Nephron progenitor cell (in vitro differentiated cells): ENCODE results near the gene DUS2.

ENCODE experiments used
- DNase-seq: peaks from one replicate; pipeline ENCODE4 v3.0.0; 2021
- H3K27ac Mint-ChIP-seq: 2 replicates; pipeline ENCODE4 v1.8.0; 2021; ENCODE audit warnings: mild to moderate bottlenecking, moderate library complexity, mixed read lengths
- H3K27me3 Mint-ChIP-seq: 2 replicates; pipeline ENCODE4 v1.8.0; 2021; ENCODE audit warnings: mild to moderate bottlenecking, low read depth, mixed read lengths; ENCODE audit not compliant: poor library complexity
- H3K36me3 Mint-ChIP-seq: 2 replicates; pipeline ENCODE4 v1.8.0; 2021; ENCODE audit warnings: low read depth, mixed read lengths
- H3K4me1 Mint-ChIP-seq: 2 replicates; pipeline ENCODE4 v1.8.0; 2021; ENCODE audit warnings: mixed read lengths
- H3K4me3 Mint-ChIP-seq: 2 replicates; pipeline ENCODE4 v1.8.0; 2021; ENCODE audit warnings: mild to moderate bottlenecking, moderate library complexity, mixed read lengths
- H3K9me3 Mint-ChIP-seq: 2 replicates; pipeline ENCODE4 v1.8.0; 2021; ENCODE audit warnings: mild to moderate bottlenecking, moderate library complexity, mixed read lengths
- TF ChIP-seq, protein P1 (sequence below): fragments of 200-600 bp; sonication (generic); IDR thresholded peaks from 2 replicates; pipeline ENCODE4 v1.5.0; 2021; ENCODE audit warnings: antibody characterized with exemption

Gene DUS2

GRCh38 chr16:68070249-68070730, 47.2 kb downstream of the DUS2 start:
- Mint-ChIP-seq H3K27ac (no peak overlapping the region), H3K9me3 (no peaks in the 10 kb centered on the region), H3K36me3 (peaks cover 47% of the 10 kb centered on the region), H3K4me1 (peaks cover 25% of the 10 kb centered on the region), H3K4me3 (no peak overlapping the region), H3K27me3 (peaks cover 6% of the 10 kb centered on the region)
- no peak for DNase-seq
- TF ChIP-seq, protein P1, sequence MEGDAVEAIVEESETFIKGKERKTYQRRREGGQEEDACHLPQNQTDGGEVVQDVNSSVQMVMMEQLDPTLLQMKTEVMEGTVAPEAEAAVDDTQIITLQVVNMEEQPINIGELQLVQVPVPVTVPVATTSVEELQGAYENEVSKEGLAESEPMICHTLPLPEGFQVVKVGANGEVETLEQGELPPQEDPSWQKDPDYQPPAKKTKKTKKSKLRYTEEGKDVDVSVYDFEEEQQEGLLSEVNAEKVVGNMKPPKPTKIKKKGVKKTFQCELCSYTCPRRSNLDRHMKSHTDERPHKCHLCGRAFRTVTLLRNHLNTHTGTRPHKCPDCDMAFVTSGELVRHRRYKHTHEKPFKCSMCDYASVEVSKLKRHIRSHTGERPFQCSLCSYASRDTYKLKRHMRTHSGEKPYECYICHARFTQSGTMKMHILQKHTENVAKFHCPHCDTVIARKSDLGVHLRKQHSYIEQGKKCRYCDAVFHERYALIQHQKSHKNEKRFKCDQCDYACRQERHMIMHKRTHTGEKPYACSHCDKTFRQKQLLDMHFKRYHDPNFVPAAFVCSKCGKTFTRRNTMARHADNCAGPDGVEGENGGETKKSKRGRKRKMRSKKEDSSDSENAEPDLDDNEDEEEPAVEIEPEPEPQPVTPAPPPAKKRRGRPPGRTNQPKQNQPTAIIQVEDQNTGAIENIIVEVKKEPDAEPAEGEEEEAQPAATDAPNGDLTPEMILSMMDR = no peak

DNA sequence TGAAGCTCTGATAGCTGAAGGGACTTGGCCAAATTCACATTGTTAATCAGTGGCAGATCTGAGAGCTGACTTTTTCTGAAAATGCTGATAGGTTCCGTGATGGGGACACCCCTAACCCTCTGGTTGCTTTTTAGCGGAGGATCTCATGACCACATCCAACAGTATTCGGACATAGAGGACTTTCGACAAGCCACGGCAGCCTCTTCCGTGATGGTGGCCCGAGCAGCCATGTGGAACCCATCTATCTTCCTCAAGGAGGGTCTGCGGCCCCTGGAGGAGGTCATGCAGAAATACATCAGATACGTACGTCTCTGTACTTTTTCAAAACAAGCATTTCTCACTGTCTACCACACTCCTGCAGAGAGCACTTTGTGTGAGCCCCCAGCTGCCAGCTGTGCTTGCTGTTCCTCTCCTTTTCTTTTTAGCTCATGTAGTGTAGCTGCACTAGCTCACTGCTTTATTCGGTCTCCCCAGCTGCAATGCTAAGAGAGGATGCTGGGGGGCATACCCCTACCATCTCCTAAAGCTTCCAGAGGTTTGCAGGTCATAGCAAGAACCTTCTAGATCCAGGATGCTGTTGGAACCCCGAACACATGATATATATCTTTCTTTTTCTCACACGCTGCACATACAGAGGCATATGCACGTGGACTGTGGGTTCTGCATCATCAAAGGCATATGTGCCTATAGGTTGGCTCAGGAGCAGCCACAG, 47.9 kb downstream of the DUS2 start:
- TF ChIP-seq, protein P1 = no peak
- Mint-ChIP-seq H3K4me1 (peaks cover 27% of the 10 kb centered on the region), H3K4me3 (no peak overlapping the region), H3K27me3 (peaks cover 5% of the 10 kb centered on the region), H3K36me3 (peaks cover 51% of the 10 kb centered on the region), H3K9me3 (no peaks in the 10 kb centered on the region), H3K27ac (peak overlapping the region; percentile 75)
- no peak for DNase-seq

- H3K27me3 Mint-ChIP-seq = peaks cover 3% of the 10 kb centered on the region
- peaks cover 27% of the 10 kb centered on the region for H3K4me1 Mint-ChIP-seq
Measured at GRCh38 chr16:68071518-68071901, 48.4 kb downstream of the DUS2 start.

DNA sequence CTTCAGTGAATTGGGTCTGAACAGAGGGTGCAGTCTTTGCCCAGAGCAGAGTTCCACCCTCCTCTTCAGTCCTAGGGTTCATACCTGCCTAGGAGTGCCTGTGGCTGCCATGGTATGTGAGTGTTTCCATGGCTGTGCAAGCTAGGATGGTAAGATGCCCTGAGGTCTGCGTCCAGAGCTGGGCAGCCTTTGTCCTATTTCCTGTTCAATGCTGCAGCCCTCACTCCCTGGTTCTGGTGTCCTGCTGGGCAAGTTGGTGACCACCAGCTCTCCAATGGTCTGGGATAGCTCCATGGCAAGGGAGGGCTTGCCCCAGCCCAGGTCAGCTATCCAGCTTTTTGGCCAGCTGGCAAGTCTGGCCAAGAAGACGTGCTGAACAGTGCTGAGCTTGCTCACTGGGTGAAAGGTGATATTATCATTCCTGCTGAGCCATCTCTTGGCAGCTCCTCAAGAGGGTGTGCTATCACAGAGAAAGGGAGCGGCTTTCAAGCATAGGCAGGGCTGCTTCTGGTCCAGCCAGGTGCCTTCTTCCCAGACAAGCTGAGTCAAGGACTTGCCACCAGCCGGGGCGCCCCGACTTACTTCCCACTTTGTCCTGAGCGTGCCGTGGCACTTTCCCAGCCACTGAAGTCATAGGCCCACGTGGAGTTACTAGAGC, 49.1 kb downstream of the DUS2 start:
- no peak overlapping the region for H3K4me3 Mint-ChIP-seq
- DNase-seq = no peak
- TF ChIP-seq, protein P1 = no peak

More at GRCh38 chr16:68071518-68071901, 48.4 kb downstream of the DUS2 start:
- TF ChIP-seq, protein P1 = no peak
- Mint-ChIP-seq H3K36me3 (peaks cover 57% of the 10 kb centered on the region), H3K9me3 (no peaks in the 10 kb centered on the region), H3K27ac (no peak overlapping the region), H3K4me3 (no peak overlapping the region)
- no peak for DNase-seq

DNA sequence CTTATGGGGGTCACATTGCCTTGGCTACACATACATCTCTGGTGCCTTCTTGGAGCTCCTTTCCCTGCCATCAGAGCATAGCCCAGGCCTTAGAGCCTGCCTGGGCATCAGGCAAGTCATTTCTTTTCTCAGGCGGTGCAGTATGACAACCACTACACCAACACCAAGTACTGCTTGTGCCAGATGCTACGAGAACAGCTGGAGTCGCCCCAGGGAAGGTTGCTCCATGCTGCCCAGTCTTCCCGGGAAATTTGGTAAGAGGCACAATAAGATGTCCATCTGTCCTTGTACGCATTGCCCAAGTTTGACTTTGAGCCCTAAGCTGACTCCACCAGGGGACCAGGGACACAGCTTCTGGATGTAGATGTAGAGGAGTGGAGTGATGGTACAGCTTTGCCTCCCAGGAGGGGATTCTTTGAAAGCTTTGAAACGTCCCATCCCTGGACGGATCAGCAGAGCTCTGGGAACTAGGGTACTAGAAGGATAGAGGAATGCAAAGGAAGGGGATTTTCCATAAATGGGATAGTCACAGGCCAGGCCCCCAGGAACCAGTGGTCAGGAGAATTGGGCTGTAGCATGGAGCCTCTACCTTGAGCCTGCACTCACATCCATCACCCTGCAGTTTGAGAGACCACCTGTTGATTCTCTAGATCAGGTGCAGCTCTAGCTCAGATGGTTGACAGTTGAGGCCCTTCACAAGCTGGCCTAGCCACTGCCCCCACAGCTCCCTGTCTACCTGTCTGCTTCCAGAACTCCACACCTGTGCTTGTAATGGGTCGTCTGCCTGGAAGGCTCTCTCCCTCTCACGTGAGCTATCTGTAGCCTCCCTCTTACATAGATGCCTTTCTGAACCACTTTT, 51.0 kb downstream of the DUS2 start:
- TF ChIP-seq, protein P1 = no peak
- H3K9me3 Mint-ChIP-seq = no peaks in the 10 kb centered on the region
- H3K4me1 Mint-ChIP-seq = peaks cover 38% of the 10 kb centered on the region
- H3K36me3 Mint-ChIP-seq = peaks cover 59% of the 10 kb centered on the region
- no peak overlapping the region for H3K27ac Mint-ChIP-seq
- DNase-seq = no peak
- peaks cover 3% of the 10 kb centered on the region for H3K27me3 Mint-ChIP-seq
- H3K4me3 Mint-ChIP-seq = no peak overlapping the region

More for the DNA sequence above, 49.1 kb downstream of the DUS2 start:
- H3K27me3 Mint-ChIP-seq = peaks cover 3% of the 10 kb centered on the region
- H3K9me3 Mint-ChIP-seq = no peaks in the 10 kb centered on the region
- H3K36me3 Mint-ChIP-seq = peaks cover 59% of the 10 kb centered on the region
- H3K4me1 Mint-ChIP-seq = peaks cover 27% of the 10 kb centered on the region
- no peak overlapping the region for H3K27ac Mint-ChIP-seq
